Endothelial cell of umbilical vein (primary cell): ENCODE results near the gene BIRC6. TPM values are rescaled to one million over a fixed set of nuclear protein-coding genes. Genes with fewer than 3 reads are reported as not detected.
A peak's percentile ranks its signal among the peaks of the same experiment; 100 is the strongest.

Experiments used
- BruUV-seq: library from RNA; stranded (reverse); fragments of 400-500 nt; replicated peaks from 2 replicates; lab custom pipeline; 2021; lab: Mats Ljungman, UMichigan
- CTCF ChIA-PET: fragments of 300-600, 350-600 bp; sonication (Branson Sonifier 250); formaldehyde crosslinking; loops from one replicate; lab custom pipeline; 2021; ENCODE audit warnings: antibody characterized with exemption, inconsistent platforms; lab: Charles Lee
- POLR2A ChIA-PET: fragments of 300-600, 350-600 bp; sonication (Branson Sonifier 250); formaldehyde crosslinking; loops from one replicate; lab custom pipeline; 2021; ENCODE audit warnings: antibody characterized with exemption, inconsistent platforms; lab: Charles Lee
- DNase-seq: peaks from one replicate; pipeline ENCODE4 v3.0.0-alpha.2; 2011; ENCODE audit warnings: low read depth, low spot score
- FAIRE-seq: peaks from 2 replicates; lab custom pipeline; 2011; peaks lifted over from hg19 to GRCh38; lab: Jason Lieb, UNC
- H2AFZ ChIP-seq: 2 replicates; pipeline ENCODE4 v1.6.0; 2012; ENCODE audit warnings: low read depth, low read length, control low read depth, inconsistent platforms
- H3K27ac ChIP-seq: 2 replicates; pipeline ENCODE4 v1.5.1; 2011; ENCODE audit warnings: low read depth, mild to moderate bottlenecking, control low read depth, low read length, moderate library complexity; ENCODE audit not compliant: insufficient read depth
- H3K27me3 ChIP-seq, 2 experiments: 2 replicates each; pipeline versions ENCODE4 v1.6.0 to v1.6.1; 2011; ENCODE audit warnings: low read length in 2 of 2, mixed read lengths in 1 of 2; ENCODE audit not compliant: control insufficient read depth in 2 of 2, insufficient read depth in 2 of 2
- H3K36me3 ChIP-seq, 2 experiments: 2 replicates in 1 of 2; 3 replicates in 1 of 2; pipeline ENCODE4 v1.5.1; 2011; ENCODE audit warnings: low read length in 2 of 2, mild to moderate bottlenecking in 1 of 2, moderate library complexity in 1 of 2; ENCODE audit not compliant: control insufficient read depth in 2 of 2, insufficient read depth in 2 of 2; ENCODE audit errors: extremely low read depth in 1 of 2
- H3K4me1 ChIP-seq: 3 replicates; pipeline ENCODE4 v1.5.1; 2011; ENCODE audit warnings: mild to moderate bottlenecking, low read length; ENCODE audit not compliant: control insufficient read depth, insufficient read depth; ENCODE audit errors: extremely low read depth
- H3K4me2 ChIP-seq: 2 replicates; pipeline ENCODE4 v1.6.1; 2011; ENCODE audit warnings: low read length, control low read depth, mixed read lengths; ENCODE audit not compliant: insufficient read depth
- H3K4me3 ChIP-seq, 3 experiments: fragments of 200-600 bp in 1 of 3; sonication (generic), shearing (Covaris generic) in 1 of 3; replicated peaks in 1 of 3; 2 replicates each; pipeline ENCODE4 v1.5.1; 2011 to 2016; ENCODE audit warnings: control low read depth in 3 of 3, low read length in 3 of 3, mild to moderate bottlenecking in 2 of 3, inconsistent platforms in 1 of 3, low read depth in 1 of 3, moderate library complexity in 1 of 3; ENCODE audit not compliant: insufficient read depth in 1 of 3
- H3K79me2 ChIP-seq: 2 replicates; pipeline ENCODE4 v1.6.0; 2012; ENCODE audit warnings: low read length, inconsistent platforms; ENCODE audit not compliant: control insufficient read depth, insufficient read depth
- H3K9ac ChIP-seq: replicated peaks from 2 replicates; pipeline ENCODE3; 2011; ENCODE audit warnings: low read length, control low read depth; ENCODE audit not compliant: insufficient read depth; ENCODE audit errors: extremely low read depth
- H3K9me1 ChIP-seq: replicated peaks from 3 replicates; pipeline ENCODE4 v1.6.0; 2011; ENCODE audit warnings: mild to moderate bottlenecking, low read length; ENCODE audit not compliant: control insufficient read depth, insufficient read depth; ENCODE audit errors: extremely low read depth
- H3K9me3 ChIP-seq: replicated peaks from 2 replicates; pipeline ENCODE4 v1.5.1; 2012; ENCODE audit warnings: low read length, inconsistent platforms; ENCODE audit not compliant: control insufficient read depth, insufficient read depth
- H4K20me1 ChIP-seq: replicated peaks from 2 replicates; pipeline ENCODE3; 2011; ENCODE audit warnings: mild to moderate bottlenecking, low read length; ENCODE audit not compliant: control insufficient read depth, insufficient read depth; ENCODE audit errors: extremely low read depth
- EZH2 ChIP-seq: IDR thresholded peaks from 2 replicates; pipeline ENCODE4 v1.6.1; 2012; ENCODE audit warnings: borderline replicate concordance, low read depth, mild to moderate bottlenecking, moderate library complexity, low read length, inconsistent platforms; ENCODE audit not compliant: severe bottlenecking
- FOS ChIP-seq: IDR thresholded peaks from 2 replicates; pipeline ENCODE4 v1.6.1; 2011; ENCODE audit warnings: mild to moderate bottlenecking, low read length, moderate library complexity, borderline replicate concordance; ENCODE audit not compliant: insufficient read depth
- GATA2 ChIP-seq: IDR thresholded peaks from 2 replicates; pipeline ENCODE4 v1.7.0; 2011; ENCODE audit warnings: low read depth, mild to moderate bottlenecking, moderate library complexity, mixed read lengths, low read length; ENCODE audit not compliant: insufficient read length, insufficient read depth
- JUN ChIP-seq: IDR thresholded peaks from 2 replicates; pipeline ENCODE4 v1.6.1; 2011; ENCODE audit warnings: borderline replicate concordance, low read depth; ENCODE audit not compliant: insufficient read length, insufficient read depth
- POLR2A ChIP-seq: IDR thresholded peaks from 2 replicates; pipeline ENCODE4 v1.6.1; 2012; ENCODE audit warnings: low read depth, mild to moderate bottlenecking, control low read depth, low read length
- POLR2AphosphoS5 ChIP-seq: IDR thresholded peaks from 2 replicates; pipeline ENCODE4 v1.6.1; 2012; ENCODE audit warnings: low read depth, mild to moderate bottlenecking, control low read depth, low read length, moderate library complexity; ENCODE audit not compliant: insufficient read depth
- dilution Hi-C: fragments of 300-500 bp; cut with MboI; formaldehyde crosslinking; loops from one replicate; pipeline ENCODE4 v1.15.0; 2019; ENCODE audit warnings: low sequenced_read_pairs; ENCODE audit not compliant: extremely low pct_ligation_motif_present
- intact Hi-C: fragments of 100-400 bp; cut with micrococcal nuclease; formaldehyde crosslinking; loops from one replicate; pipeline ENCODE4 v1.10.0; 2022
- polyA plus RNA-seq, 4 experiments: library from polyadenylated mRNA; depleted of rRNA in 3 of 4; stranded (reverse) in 3 of 4; unstranded in 1 of 4; fragments of >200 nt; gene quantifications; 2 replicates each; pipeline versions ENCODE4 v1.2.1 to v1.2.3, GENCODE V29; 2011 to 2012; ENCODE audit warnings: missing spikeins in 1 of 4
- total RNA-seq: library from RNA; stranded (reverse); gene quantifications from 2 replicates; pipeline ENCODE4 v1.2.3, GENCODE V29; 2021
- TF ChIP-seq, protein P1 (sequence below): IDR thresholded peaks from 2 replicates; pipeline ENCODE4 v1.6.1; 2011; ENCODE audit not compliant: insufficient read depth, insufficient read length
- TF ChIP-seq, protein P2 (sequence below), 2 donors: IDR thresholded peaks; 1 replicate in 1 of 2; 2 replicates in 1 of 2; pipeline ENCODE4 v1.5.1; 2011; ENCODE audit warnings: low read length in 2 of 2, mild to moderate bottlenecking in 2 of 2, moderate library complexity in 2 of 2, control low read depth in 1 of 2, inconsistent platforms in 1 of 2, low read depth in 1 of 2; ENCODE audit not compliant: insufficient read depth in 1 of 2; ENCODE audit errors: extremely low read depth in 1 of 2

The BIRC6 gene
- total and polyA plus RNA-seq, 2 donors (not counting 3 experiments of a cell fraction or from before 2014, with no cell fraction given) = 34.2 to 83.1 TPM

- Histone ChIP-seq H3K9me1 (no peaks in the 10 kb centered on the region), H3K27ac (peak overlapping the region; percentile 60), H3K9me3 (no peaks in the 10 kb centered on the region), H4K20me1 (no peaks in the 10 kb centered on the region), H3K27me3 (no peaks in the 10 kb centered on the region), H3K79me2 (peaks cover 13% of the 10 kb centered on the region), H3K36me3 (peaks cover 5 to 8% of the 10 kb centered on the region in 2 experiments), H3K4me2 (peak overlapping the region; percentile 0), H3K9ac (no peak overlapping the region), H2AFZ (no peak overlapping the region), H3K4me3 (no peak overlapping the region), H3K4me1 (peaks cover 9% of the 10 kb centered on the region)
- no TSS peak for BruUV-seq
- CTCF ChIA-PET = interaction anchor here (0.8 kb wide), 1 partner anchor 9 kb away, joined by 3 read pairs; no protein-coding TSS in a partner anchor
- DNase-seq (peak; percentile 59), FAIRE-seq (peak; percentile 90)
- intact Hi-C loops = no loop called here
- dilution Hi-C loops = no loop called here
- POLR2A ChIA-PET = no interaction called here
- TF ChIP-seq POLR2AphosphoS5 (no peak), FOS (peak; percentile 24), GATA2 (peak; percentile 53), JUN (no peak)
- TF ChIP-seq, protein P1, sequence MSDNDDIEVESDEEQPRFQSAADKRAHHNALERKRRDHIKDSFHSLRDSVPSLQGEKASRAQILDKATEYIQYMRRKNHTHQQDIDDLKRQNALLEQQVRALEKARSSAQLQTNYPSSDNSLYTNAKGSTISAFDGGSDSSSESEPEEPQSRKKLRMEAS = no peak
Measured at GRCh38 chr2:32436150-32436549, 79.3 kb downstream of the BIRC6 start.

DNA sequence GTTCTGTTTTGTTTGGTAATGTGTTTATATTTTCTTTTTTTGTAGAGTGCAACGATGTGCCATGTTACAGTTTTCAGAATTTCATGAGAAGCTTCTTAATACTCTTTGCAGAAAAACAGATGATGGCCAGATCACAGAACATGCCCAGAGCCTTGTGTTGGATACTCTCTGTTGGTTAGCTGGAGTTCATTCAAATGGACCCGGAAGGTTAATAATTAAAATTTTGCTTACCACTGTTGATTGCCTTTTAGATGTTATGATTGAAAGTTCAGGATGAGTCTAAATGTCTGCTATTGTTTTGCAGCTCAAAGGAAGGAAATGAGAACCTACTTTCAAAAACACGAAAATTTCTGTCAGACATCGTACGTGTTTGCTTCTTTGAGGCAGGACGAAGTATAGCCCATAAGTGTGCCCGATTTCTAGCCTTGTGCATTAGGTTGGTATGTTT lies 85.2 kb downstream of the BIRC6 start:
- Histone ChIP-seq H2AFZ (no peak overlapping the region), H3K9me3 (no peaks in the 10 kb centered on the region), H3K4me1 (no peaks in the 10 kb centered on the region), H3K9me1 (no peaks in the 10 kb centered on the region), H3K79me2 (no peaks in the 10 kb centered on the region), H3K4me3 (no peak overlapping the region), H3K27me3 (no peaks in the 10 kb centered on the region), H3K4me2 (no peak overlapping the region), H4K20me1 (no peaks in the 10 kb centered on the region), H3K9ac (no peak overlapping the region), H3K36me3 (peaks cover 2 to 16% of the 10 kb centered on the region in 2 experiments), H3K27ac (no peak overlapping the region)
- TF ChIP-seq GATA2 (no peak), POLR2A (no peak), POLR2AphosphoS5 (no peak), JUN (no peak), EZH2 (no peak)
- TF ChIP-seq, protein P2, sequence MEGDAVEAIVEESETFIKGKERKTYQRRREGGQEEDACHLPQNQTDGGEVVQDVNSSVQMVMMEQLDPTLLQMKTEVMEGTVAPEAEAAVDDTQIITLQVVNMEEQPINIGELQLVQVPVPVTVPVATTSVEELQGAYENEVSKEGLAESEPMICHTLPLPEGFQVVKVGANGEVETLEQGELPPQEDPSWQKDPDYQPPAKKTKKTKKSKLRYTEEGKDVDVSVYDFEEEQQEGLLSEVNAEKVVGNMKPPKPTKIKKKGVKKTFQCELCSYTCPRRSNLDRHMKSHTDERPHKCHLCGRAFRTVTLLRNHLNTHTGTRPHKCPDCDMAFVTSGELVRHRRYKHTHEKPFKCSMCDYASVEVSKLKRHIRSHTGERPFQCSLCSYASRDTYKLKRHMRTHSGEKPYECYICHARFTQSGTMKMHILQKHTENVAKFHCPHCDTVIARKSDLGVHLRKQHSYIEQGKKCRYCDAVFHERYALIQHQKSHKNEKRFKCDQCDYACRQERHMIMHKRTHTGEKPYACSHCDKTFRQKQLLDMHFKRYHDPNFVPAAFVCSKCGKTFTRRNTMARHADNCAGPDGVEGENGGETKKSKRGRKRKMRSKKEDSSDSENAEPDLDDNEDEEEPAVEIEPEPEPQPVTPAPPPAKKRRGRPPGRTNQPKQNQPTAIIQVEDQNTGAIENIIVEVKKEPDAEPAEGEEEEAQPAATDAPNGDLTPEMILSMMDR (IDR thresholded peaks at IDR 0.05; ENCODE audit: extremely low read depth in 1 of 2, insufficient read depth in 1 of 2, low read depth in 1 of 2, low read length in 2 of 2) = no peak
- TF ChIP-seq, protein P1 = no peak
- dilution Hi-C loops = no loop called here
- ChIA-PET POLR2A (interaction anchor here (0.5 kb wide), 1 partner anchor 373 kb away, joined by 4 read pairs; no protein-coding TSS in a partner anchor), CTCF (interaction anchor here (0.8 to 3.2 kb wide), 3 partner anchors 8 to 14 kb away, joined by 3 to 12 read pairs (median 4); no protein-coding TSS in a partner anchor)
- DNase-seq (peak; percentile 5), FAIRE-seq (no peak)
- intact Hi-C loops = no loop called here
- BruUV-seq = no TSS peak
